ENCODE data around the gene AKAP1. TPM values are rescaled to one million over a fixed set of nuclear protein-coding genes. Genes with fewer than 3 reads are reported as not detected.

Gene AKAP1
- total and polyA plus RNA-seq, 9 of the 15 experiments (the other 6 are each of a cell fraction or from before 2014, with no cell fraction given), result 12.9 to 63.8 (median 36.4) TPM

- TF ChIP-seq KAT8 (IDR thresholded peaks at IDR 0.05; ENCODE audit: low read depth) (no peak), ILK (tag; IDR thresholded peaks at IDR 0.05; ENCODE audit: borderline replicate concordance, low read depth) (no peak), CBFA2T2 (conservative IDR thresholded peaks at IDR 0.05) (no peak), PYGO2 (tag; IDR thresholded peaks at IDR 0.05) (no peak), ZNF561 (CRISPR knock-in tag; conservative IDR thresholded peaks at IDR 0.05) (no peak), TSC22D4 (tag; IDR thresholded peaks at IDR 0.05) (no peak), CTBP1 (IDR thresholded peaks at IDR 0.05; ENCODE audit: borderline replicate concordance) (no peak)
- POLR2A ChIA-PET, result no interaction called here
- Histone ChIP-seq H3K9me1 (ENCODE audit: control insufficient read depth, insufficient read depth, low read length) (peaks cover 8% of the 10 kb centered on the region), H4K20me1 (replicated peaks; ENCODE audit: control insufficient read depth, insufficient read depth, low read length) (no peaks in the 10 kb centered on the region), H3K9me3 (replicated peaks; ENCODE audit: control insufficient read depth, insufficient read depth, low read depth, low read length) (no peaks in the 10 kb centered on the region), H3K9ac (ENCODE audit: insufficient read depth in 1 of 2, low read depth in 2 of 2, low read length in 2 of 2) (peak overlapping the region in 1 of 2 experiments; percentile 29; a peak in 1 of 4 replicates), H3K36me3 (ENCODE audit: control insufficient read depth, insufficient read depth, low read length) (peaks cover 91% of the 10 kb centered on the region), H3K27ac (ENCODE audit: extremely low read depth, low read depth, low read length) (no peak overlapping the region), H2AFZ (ENCODE audit: low read depth, low read length) (no peak overlapping the region), H3K79me2 (ENCODE audit: control insufficient read depth, insufficient read depth, low read length) (peaks cover 3% of the 10 kb centered on the region; the same call in 1 of the 3 replicates), H3K4me3 (no peak overlapping the region), H3K4me1 (replicated peaks in 1 of 2; ENCODE audit: control insufficient read depth in 2 of 2, insufficient read depth in 2 of 2, low read length in 2 of 2) (peaks cover 7 to 15% of the 10 kb centered on the region in 2 experiments), H3K4me2 (ENCODE audit: insufficient read depth, low read length) (no peak overlapping the region), H3K27me3 (ENCODE audit: control insufficient read depth in 2 of 2, insufficient read depth in 2 of 2, low read length in 2 of 2) (no peaks in the 10 kb centered on the region)
- intact Hi-C loops (cut with micrococcal nuclease) (loop anchor here (10.0 kb wide), 1 partner anchor 291 kb away; no protein-coding TSS in a partner anchor), in situ Hi-C loops (cut with MboI) (no loop called here)
- WGBS (ENCODE audit: insufficient coverage, low coverage, missing lambda C conversion rate), result 73% methylated on average over 4 of the region's 4 CpGs
- no peak for ATAC-seq
- BruUV-seq (replicated peaks), result no TSS peak
- FAIRE-seq, result no peak
- no peak for DNase-seq (ENCODE audit: extremely low read depth in 1 of 4, low spot score in 3 of 4)
- CTCF ChIA-PET (ENCODE audit: low intra/inter-chr PET ratio), result no interaction called here
Observed at GRCh38 chr17:57115377-57115776, 30.3 kb downstream of the AKAP1 start.

DNA sequence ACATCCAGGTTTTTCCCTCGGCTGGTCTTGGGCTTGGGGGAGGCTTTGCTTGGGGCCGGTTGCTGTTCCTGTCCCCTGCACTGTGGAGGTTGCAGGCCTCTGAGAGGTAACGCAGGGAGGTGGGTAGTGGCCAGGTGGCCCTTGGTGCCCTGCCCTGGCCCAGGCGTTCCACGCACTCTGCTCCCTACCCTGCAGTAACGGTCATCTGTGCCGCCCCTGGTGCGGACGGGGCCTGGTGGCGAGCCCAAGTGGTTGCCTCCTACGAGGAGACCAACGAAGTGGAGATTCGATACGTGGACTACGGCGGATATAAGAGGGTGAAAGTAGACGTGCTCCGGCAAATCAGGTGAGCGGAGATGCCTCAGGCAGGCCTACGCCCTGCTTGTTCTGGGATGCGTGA lies 30.9 kb downstream of the AKAP1 start:
- ChIA-PET CTCF (ENCODE audit: low intra/inter-chr PET ratio) (no interaction called here), POLR2A (no interaction called here)
- DNase-seq (ENCODE audit: extremely low read depth in 1 of 4, low spot score in 3 of 4) (no peak), ATAC-seq (no peak), FAIRE-seq (no peak)
- Histone ChIP-seq H3K79me2 (ENCODE audit: control insufficient read depth, insufficient read depth, low read length) (peaks cover 3% of the 10 kb centered on the region; the same call in 1 of the 3 replicates), H3K9me3 (replicated peaks; ENCODE audit: control insufficient read depth, insufficient read depth, low read depth, low read length) (no peaks in the 10 kb centered on the region), H3K36me3 (ENCODE audit: control insufficient read depth, insufficient read depth, low read length) (peaks cover 92% of the 10 kb centered on the region), H3K4me1 (replicated peaks in 1 of 2; ENCODE audit: control insufficient read depth in 2 of 2, insufficient read depth in 2 of 2, low read length in 2 of 2) (peaks cover 7 to 15% of the 10 kb centered on the region in 2 experiments), H3K9ac (ENCODE audit: insufficient read depth in 1 of 2, low read depth in 2 of 2, low read length in 2 of 2) (no peak overlapping the region), H3K4me2 (ENCODE audit: insufficient read depth, low read length) (no peak overlapping the region), H3K9me1 (ENCODE audit: control insufficient read depth, insufficient read depth, low read length) (peaks cover 8% of the 10 kb centered on the region), H3K4me3 (no peak overlapping the region), H2AFZ (ENCODE audit: low read depth, low read length) (no peak overlapping the region), H3K27ac (ENCODE audit: extremely low read depth, low read depth, low read length) (no peak overlapping the region), H3K27me3 (ENCODE audit: control insufficient read depth in 2 of 2, insufficient read depth in 2 of 2, low read length in 2 of 2) (no peaks in the 10 kb centered on the region), H4K20me1 (replicated peaks; ENCODE audit: control insufficient read depth, insufficient read depth, low read length) (no peaks in the 10 kb centered on the region)
- BruUV-seq (replicated peaks), result no TSS peak
- WGBS (ENCODE audit: insufficient coverage, low coverage, missing lambda C conversion rate), result 96% methylated on average over 21 of the region's 21 CpGs
- in situ Hi-C loops (cut with MboI), result no loop called here
- intact Hi-C loops (cut with micrococcal nuclease), result loop anchor here (10.0 kb wide), 1 partner anchor 291 kb away; no protein-coding TSS in a partner anchor
- no peak for TF ChIP-seq RAD51 (IDR thresholded peaks at IDR 0.05; ENCODE audit: borderline replicate concordance, low read depth)
- TF ChIP-seq ZNF23 (CRISPR knock-in tag; IDR thresholded peaks at IDR 0.05), result no peak
- TF ChIP-seq CUX1 (CRISPR knock-in tag; IDR thresholded peaks at IDR 0.05), result no peak
- TF ChIP-seq MLLT1 (IDR thresholded peaks at IDR 0.05), result no peak

Measured in K562 (cell line).